ENCODE results near the gene JAM2. TPM values are rescaled to one million over a fixed set of nuclear protein-coding genes. Genes with fewer than 3 reads are reported as not detected.

Gene JAM2
- total RNA-seq, 2 donors from 2014 or later, result 3.7 to 9.5 TPM

- no peak for DNase-seq
- Histone ChIP-seq H3K27me3 (no peaks in the 10 kb centered on the region), H3K36me3 (no peaks in the 10 kb centered on the region), H3K9me3 (no peaks in the 10 kb centered on the region), H3K4me1 (no peaks in the 10 kb centered on the region), H3K4me3 (no peak overlapping the region), H3K9ac (ENCODE audit: low read depth in 2 of 2, low read length in 2 of 2) (no peak overlapping the region), H3K27ac (no peak overlapping the region)
- TF ChIP-seq, protein P1, sequence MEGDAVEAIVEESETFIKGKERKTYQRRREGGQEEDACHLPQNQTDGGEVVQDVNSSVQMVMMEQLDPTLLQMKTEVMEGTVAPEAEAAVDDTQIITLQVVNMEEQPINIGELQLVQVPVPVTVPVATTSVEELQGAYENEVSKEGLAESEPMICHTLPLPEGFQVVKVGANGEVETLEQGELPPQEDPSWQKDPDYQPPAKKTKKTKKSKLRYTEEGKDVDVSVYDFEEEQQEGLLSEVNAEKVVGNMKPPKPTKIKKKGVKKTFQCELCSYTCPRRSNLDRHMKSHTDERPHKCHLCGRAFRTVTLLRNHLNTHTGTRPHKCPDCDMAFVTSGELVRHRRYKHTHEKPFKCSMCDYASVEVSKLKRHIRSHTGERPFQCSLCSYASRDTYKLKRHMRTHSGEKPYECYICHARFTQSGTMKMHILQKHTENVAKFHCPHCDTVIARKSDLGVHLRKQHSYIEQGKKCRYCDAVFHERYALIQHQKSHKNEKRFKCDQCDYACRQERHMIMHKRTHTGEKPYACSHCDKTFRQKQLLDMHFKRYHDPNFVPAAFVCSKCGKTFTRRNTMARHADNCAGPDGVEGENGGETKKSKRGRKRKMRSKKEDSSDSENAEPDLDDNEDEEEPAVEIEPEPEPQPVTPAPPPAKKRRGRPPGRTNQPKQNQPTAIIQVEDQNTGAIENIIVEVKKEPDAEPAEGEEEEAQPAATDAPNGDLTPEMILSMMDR (IDR thresholded peaks at IDR 0.05), result no peak
- intact Hi-C loops (cut with DNase I), result no loop called here
Measured at GRCh38 chr21:25664491-25664931, 25.5 kb downstream of the JAM2 start.

- no peaks in the 10 kb centered on the region for H3K27me3 ChIP-seq
- no peak overlapping the region for H3K9ac ChIP-seq (ENCODE audit: low read depth in 2 of 2, low read length in 2 of 2)
- TF ChIP-seq, protein P1 (IDR thresholded peaks at IDR 0.05), result no peak
- H3K4me1 ChIP-seq, result no peaks in the 10 kb centered on the region
- H3K4me3 ChIP-seq, result no peak overlapping the region
- no peaks in the 10 kb centered on the region for H3K9me3 ChIP-seq
- DNase-seq, result no peak
- H3K36me3 ChIP-seq, result no peaks in the 10 kb centered on the region
- H3K27ac ChIP-seq, result no peak overlapping the region
- intact Hi-C loops (cut with DNase I), result no loop called here
Measured at GRCh38 chr21:25670726-25671125, 31.7 kb downstream of the JAM2 start.

DNA sequence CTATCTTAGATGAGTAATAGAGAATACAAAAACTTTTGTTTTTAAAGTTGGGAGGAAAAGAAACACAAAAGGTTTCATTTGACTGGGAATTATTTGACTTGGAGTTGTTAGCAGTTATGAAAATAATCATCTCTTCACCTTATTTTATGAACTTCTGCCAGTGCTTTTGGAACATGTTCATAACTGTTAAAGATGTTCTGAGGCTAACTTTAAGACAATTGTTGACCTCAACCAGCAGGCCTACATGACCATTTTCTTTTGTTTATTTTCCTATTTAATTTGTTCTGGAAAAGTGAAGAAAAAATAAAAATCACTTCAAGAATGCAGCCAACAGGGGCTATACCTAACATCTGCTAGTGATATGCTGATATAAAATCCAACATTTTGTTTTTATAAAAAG lies 37.4 kb downstream of the JAM2 start:
- Histone ChIP-seq H3K4me3 (no peak overlapping the region), H3K9me3 (no peaks in the 10 kb centered on the region), H3K27ac (no peak overlapping the region), H3K36me3 (no peaks in the 10 kb centered on the region), H3K27me3 (no peaks in the 10 kb centered on the region), H3K4me1 (no peaks in the 10 kb centered on the region), H3K9ac (ENCODE audit: low read depth in 2 of 2, low read length in 2 of 2) (no peak overlapping the region)
- intact Hi-C loops (cut with DNase I), result no loop called here
- no peak for DNase-seq
- TF ChIP-seq, protein P1 (IDR thresholded peaks at IDR 0.05), result no peak

GRCh38 chr21:25682382-25682781 lies 43.3 kb downstream of the JAM2 start:
- Histone ChIP-seq H3K36me3 (no peaks in the 10 kb centered on the region), H3K9me3 (no peaks in the 10 kb centered on the region), H3K9ac (ENCODE audit: low read depth in 2 of 2, low read length in 2 of 2) (no peak overlapping the region), H3K27me3 (no peaks in the 10 kb centered on the region), H3K4me3 (no peak overlapping the region), H3K4me1 (no peaks in the 10 kb centered on the region), H3K27ac (no peak overlapping the region)
- TF ChIP-seq, protein P1 (IDR thresholded peaks at IDR 0.05), result no peak
- DNase-seq, result no peak
- intact Hi-C loops (cut with DNase I), result no loop called here

DNA sequence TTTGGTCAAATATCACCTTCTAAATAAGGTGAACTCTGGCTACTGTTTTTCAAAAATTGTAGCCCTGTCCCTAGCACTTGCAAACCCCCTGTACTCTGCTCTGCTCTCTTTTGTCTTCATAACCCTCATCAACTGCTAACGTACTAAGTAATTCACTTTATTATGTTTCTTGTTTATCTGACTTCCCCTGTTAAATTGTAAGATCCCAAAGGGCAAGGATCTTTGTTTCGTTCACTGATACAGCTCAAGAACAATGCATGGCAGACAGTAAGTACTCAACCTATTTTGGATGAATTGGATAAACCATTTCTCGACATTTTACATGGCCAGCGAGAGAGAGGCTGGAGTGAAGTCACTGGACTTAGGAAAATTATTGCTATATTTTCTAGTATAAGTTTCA lies 48.7 kb downstream of the JAM2 start:
- Histone ChIP-seq H3K27me3 (no peaks in the 10 kb centered on the region), H3K9me3 (no peaks in the 10 kb centered on the region), H3K36me3 (no peaks in the 10 kb centered on the region), H3K4me1 (no peaks in the 10 kb centered on the region), H3K27ac (no peak overlapping the region), H3K9ac (ENCODE audit: low read depth in 2 of 2, low read length in 2 of 2) (no peak overlapping the region), H3K4me3 (no peak overlapping the region)
- intact Hi-C loops (cut with DNase I), result no loop called here
- DNase-seq, result no peak
- TF ChIP-seq, protein P1 (IDR thresholded peaks at IDR 0.05), result no peak
